HepG2 (cell line): ENCODE data around the gene C4orf54. TPM values are rescaled to one million over a fixed set of nuclear protein-coding genes. Genes with fewer than 3 reads are reported as not detected.

Source experiments
- ATAC-seq: fragments of 200-7000 bp; cut with Tn5 transposase; 3 replicates; pipeline ENCODE4 v1.9.1; 2020; ENCODE audit warnings: mild to moderate bottlenecking, moderate library complexity
- BruUV-seq: library from RNA; stranded (reverse); fragments of 400-500 nt; replicated peaks from 2 replicates; lab custom pipeline; 2021; lab: Mats Ljungman, UMichigan
- CTCF ChIA-PET: fragments of 300-600 bp; formaldehyde crosslinking; extraction: SDS; loops from one replicate; lab custom pipeline; 2021; ENCODE audit warnings: low total read pairs, inconsistent platforms, low intra/inter-chr PET ratio; lab: Yijun Ruan, JAX
- POLR2A ChIA-PET: fragments of 350-600 bp; sonication (Branson Sonifier 250); formaldehyde crosslinking; loops from one replicate; lab custom pipeline; 2020; ENCODE audit warnings: antibody characterized with exemption, inconsistent platforms; lab: Yijun Ruan, JAX
- DNase-seq: peaks from one replicate; pipeline ENCODE4 v3.0.0-alpha.2; 2015; ENCODE audit warnings: low spot score
- FAIRE-seq: peaks from 3 replicates; lab custom pipeline; 2011; peaks lifted over from hg19 to GRCh38; lab: Jason Lieb, UNC
- H2AFZ ChIP-seq: one replicate; pipeline ENCODE4 v1.6.1; 2011; ENCODE audit warnings: low read length, inconsistent platforms
- H3K27ac ChIP-seq: fragments of 300-600 bp; 3 replicates; pipeline ENCODE4 v1.8.0; 2011; ENCODE audit warnings: mixed run types, mild to moderate bottlenecking, mixed read lengths, low read length, inconsistent platforms; ENCODE audit not compliant: insufficient read depth; ENCODE audit errors: extremely low read length
- H3K27me3 ChIP-seq, 2 experiments: fragments of 200-600 bp in 1 of 2; 2 replicates in 1 of 2; 3 replicates in 1 of 2; pipeline versions ENCODE4 v1.6.0 to v1.8.0; 2011; ENCODE audit warnings: low read length in 2 of 2, mild to moderate bottlenecking in 2 of 2, moderate library complexity in 2 of 2, inconsistent platforms in 1 of 2; ENCODE audit not compliant: insufficient read depth in 2 of 2, control insufficient read depth in 1 of 2
- H3K36me3 ChIP-seq, 2 experiments: fragments of 200-600 bp in 1 of 2; replicated peaks in 1 of 2; 2 replicates in 1 of 2; 3 replicates in 1 of 2; pipeline versions ENCODE4 v1.5.1 to v1.8.0; 2011; ENCODE audit warnings: low read length in 2 of 2, inconsistent platforms in 1 of 2; ENCODE audit not compliant: insufficient read depth in 2 of 2, control insufficient read depth in 1 of 2
- H3K4me1 ChIP-seq: 2 replicates; pipeline ENCODE4 v1.5.1; 2012; ENCODE audit warnings: low read length, inconsistent platforms; ENCODE audit not compliant: insufficient read depth
- H3K4me2 ChIP-seq: 2 replicates; pipeline ENCODE4 v1.6.0; 2011; ENCODE audit warnings: low read depth, low read length, inconsistent platforms
- H3K4me3 ChIP-seq, 3 experiments: fragments of 200-600 bp in 1 of 3; sonication (generic), shearing (Covaris generic) in 1 of 3; replicated peaks in 1 of 3; 2 replicates each; pipeline ENCODE4 v1.5.1; 2011 to 2016; ENCODE audit warnings: low read length in 3 of 3, inconsistent platforms in 2 of 3, low read depth in 2 of 3, mild to moderate bottlenecking in 2 of 3, control low read depth in 1 of 3, mixed read lengths in 1 of 3; ENCODE audit not compliant: insufficient read depth in 1 of 3
- H3K79me2 ChIP-seq: one replicate; pipeline ENCODE4 v1.6.1; 2011; ENCODE audit warnings: low read length, inconsistent platforms; ENCODE audit not compliant: insufficient read depth
- H3K9ac ChIP-seq: 2 replicates; pipeline ENCODE4 v1.6.0; 2011; ENCODE audit warnings: mild to moderate bottlenecking, low read depth, low read length, inconsistent platforms; ENCODE audit not compliant: insufficient read depth
- H3K9me3 ChIP-seq: 2 replicates; pipeline ENCODE4 v1.5.1; 2012; ENCODE audit warnings: mild to moderate bottlenecking, low read length
- H4K20me1 ChIP-seq: 2 replicates; pipeline ENCODE4 v1.6.0; 2011; ENCODE audit warnings: inconsistent platforms, mild to moderate bottlenecking, low read length, moderate library complexity; ENCODE audit not compliant: insufficient read depth
- ATF7-NPFF ChIP-seq: sonication (generic); formaldehyde crosslinking; IDR thresholded peaks from 2 replicates; pipeline ENCODE4 v1.8.1; 2023; ENCODE audit warnings: mild to moderate bottlenecking, low read depth, missing genetic modification reagents, moderate library complexity
- CEBPB ChIP-seq: IDR thresholded peaks from 2 replicates; pipeline ENCODE4 v1.6.1; 2011; ENCODE audit warnings: low read depth, low read length, improper control_type of control experiment, borderline replicate concordance
- GATAD2A ChIP-seq: IDR thresholded peaks from 2 replicates; pipeline ENCODE4 v1.6.1; 2016
- REL ChIP-seq: sonication (generic); formaldehyde crosslinking; conservative IDR thresholded peaks from 2 replicates; pipeline ENCODE4 v1.8.0; 2022; ENCODE audit warnings: mild to moderate bottlenecking, missing genetic modification reagents, moderate library complexity
- RFX1 ChIP-seq: fragments of 450-650 bp; IDR thresholded peaks from 2 replicates; pipeline ENCODE4 v1.6.1; 2017
- RFXANK ChIP-seq: IDR thresholded peaks from 2 replicates; pipeline ENCODE4 v1.6.1; 2016
- TOPORS ChIP-seq: sonication (generic); formaldehyde crosslinking; IDR thresholded peaks from 2 replicates; pipeline ENCODE4 v1.8.0; 2023; ENCODE audit warnings: mild to moderate bottlenecking, missing genetic modification reagents
- ZBTB1 ChIP-seq: sonication (generic); formaldehyde crosslinking; IDR thresholded peaks from 2 replicates; pipeline ENCODE4 v1.4.0; 2020; ENCODE audit warnings: missing genetic modification reagents, borderline replicate concordance
- ZNF260 ChIP-seq: sonication (generic); formaldehyde crosslinking; IDR thresholded peaks from 2 replicates; pipeline ENCODE4 v1.4.0; 2020; ENCODE audit warnings: missing genetic modification reagents, low read depth, mild to moderate bottlenecking, borderline replicate concordance
- ZNF577 ChIP-seq: sonication (generic); formaldehyde crosslinking; IDR thresholded peaks from 2 replicates; pipeline ENCODE4 v1.4.0; 2020; ENCODE audit warnings: mild to moderate bottlenecking, low read depth, missing genetic modification reagents, borderline replicate concordance
- WGBS: methylation state at CpG from one replicate; pipeline ENCODE4 v1.1.6; 2017; ENCODE audit warnings: low lambda C conversion rate; 5-methylcytosine and 5-hydroxymethylcytosine counted together
- in situ Hi-C: cut with HindIII; loops from 2 replicates; pipeline ENCODE4 v1.10.0; 2017; ENCODE audit warnings: low pct_unique_long_range_greater_than_20kb; ENCODE audit not compliant: extremely low pct_ligation_motif_present
- intact Hi-C: fragments of 100-400 bp; cut with micrococcal nuclease; formaldehyde crosslinking; loops from one replicate; pipeline ENCODE4 v1.10.0; 2022; ENCODE audit not compliant: unreplicated experiment
- polyA plus RNA-seq, 8 experiments: library from polyadenylated mRNA; depleted of rRNA in 3 of 8; stranded (reverse) in 7 of 8; unstranded in 1 of 8; fragments of >200 nt; fragmentation: Illumina TruSeq in 4 of 8; extraction: Trizol in 4 of 8; gene quantifications; 2 replicates each; pipeline versions ENCODE4 v1.2.1 to v1.2.3, GENCODE V29; 2011 to 2016; ENCODE audit warnings: low read depth in 4 of 8, missing spikeins in 1 of 8, mixed read lengths in 1 of 8; ENCODE audit not compliant: insufficient read depth in 1 of 8
- total RNA-seq, 5 experiments: library from RNA; depleted of rRNA; stranded (reverse); fragments of >200 nt; fragmentation: Illumina TruSeq; extraction: Trizol; gene quantifications; 2 replicates each; pipeline ENCODE4 v1.2.3, GENCODE V29; 2016; ENCODE audit warnings: low read depth in 1 of 5
- TF ChIP-seq, protein P1 (sequence below): sonication (generic); formaldehyde crosslinking; IDR thresholded peaks from 2 replicates; pipeline ENCODE4 v1.8.1; 2023; ENCODE audit warnings: mild to moderate bottlenecking, missing genetic modification reagents
- TF ChIP-seq, protein P2 (sequence below): sonication (generic); formaldehyde crosslinking; IDR thresholded peaks from 2 replicates; pipeline ENCODE4 v1.4.0; 2020; ENCODE audit warnings: missing genetic modification reagents, borderline replicate concordance
- TF ChIP-seq, protein P3 (sequence below): sonication (generic); formaldehyde crosslinking; IDR thresholded peaks from 2 replicates; pipeline ENCODE4 v1.5.0; 2020; ENCODE audit warnings: missing genetic modification reagents
- TF ChIP-seq, protein P4 (sequence below): sonication (generic); formaldehyde crosslinking; IDR thresholded peaks from 2 replicates; pipeline ENCODE4 v1.5.0; 2020; ENCODE audit warnings: mild to moderate bottlenecking, missing genetic modification reagents
- TF ChIP-seq, protein P5 (sequence below): sonication (generic); formaldehyde crosslinking; IDR thresholded peaks from 2 replicates; pipeline ENCODE4 v1.4.0; 2020; ENCODE audit warnings: missing genetic modification reagents, borderline replicate concordance

Gene C4orf54
- total and polyA plus RNA-seq, 2 of the 13 experiments (the other 11 are each of a cell fraction or from before 2014, with no cell fraction given): not detected

DNA sequence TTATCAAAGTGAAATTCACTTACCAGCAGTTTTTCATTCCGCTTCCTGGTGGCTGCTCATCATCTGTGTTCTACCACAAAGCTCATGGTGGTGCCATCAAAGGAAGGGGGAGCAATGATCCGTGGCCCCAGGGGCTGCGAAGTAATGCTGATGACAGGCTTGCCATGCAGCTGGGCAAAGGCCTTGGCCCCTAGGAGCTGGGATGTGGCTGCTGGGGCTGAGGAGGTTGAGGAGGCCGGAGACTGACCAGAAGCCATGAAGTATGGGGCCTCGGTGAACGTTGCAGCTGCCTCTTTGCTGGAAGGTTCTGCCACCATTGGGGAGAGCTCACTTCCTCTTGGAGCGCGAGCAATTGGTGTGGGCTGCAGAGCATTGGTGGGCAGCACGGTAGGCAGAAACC lies 8.4 kb downstream of the C4orf54 start:
- BruUV-seq: no TSS peak
- Histone ChIP-seq H3K79me2 (no peaks in the 10 kb centered on the region), H3K4me3 (no peak overlapping the region), H3K4me2 (no peak overlapping the region), H4K20me1 (no peaks in the 10 kb centered on the region), H3K9me3 (no peaks in the 10 kb centered on the region), H3K27ac (no peak overlapping the region), H3K27me3 (peaks cover 0 to 37% of the 10 kb centered on the region in 2 experiments; a peak in 3 of 5 replicates), H3K4me1 (no peaks in the 10 kb centered on the region), H2AFZ (no peak overlapping the region), H3K9ac (no peak overlapping the region), H3K36me3 (no peaks in the 10 kb centered on the region)
- POLR2A ChIA-PET: no interaction called here
- DNase-seq (no peak), ATAC-seq (no peak), FAIRE-seq (no peak)
- CTCF ChIA-PET: no interaction called here
- 31% methylated on average over 6 of the region's 9 CpGs for WGBS
- intact Hi-C loops: no loop called here
- in situ Hi-C loops: no loop called here
- no peak for TF ChIP-seq ATF7-NPFF (CRISPR knock-in tag)
- no peak for TF ChIP-seq ZNF260 (CRISPR knock-in tag)
- TF ChIP-seq, protein P1, sequence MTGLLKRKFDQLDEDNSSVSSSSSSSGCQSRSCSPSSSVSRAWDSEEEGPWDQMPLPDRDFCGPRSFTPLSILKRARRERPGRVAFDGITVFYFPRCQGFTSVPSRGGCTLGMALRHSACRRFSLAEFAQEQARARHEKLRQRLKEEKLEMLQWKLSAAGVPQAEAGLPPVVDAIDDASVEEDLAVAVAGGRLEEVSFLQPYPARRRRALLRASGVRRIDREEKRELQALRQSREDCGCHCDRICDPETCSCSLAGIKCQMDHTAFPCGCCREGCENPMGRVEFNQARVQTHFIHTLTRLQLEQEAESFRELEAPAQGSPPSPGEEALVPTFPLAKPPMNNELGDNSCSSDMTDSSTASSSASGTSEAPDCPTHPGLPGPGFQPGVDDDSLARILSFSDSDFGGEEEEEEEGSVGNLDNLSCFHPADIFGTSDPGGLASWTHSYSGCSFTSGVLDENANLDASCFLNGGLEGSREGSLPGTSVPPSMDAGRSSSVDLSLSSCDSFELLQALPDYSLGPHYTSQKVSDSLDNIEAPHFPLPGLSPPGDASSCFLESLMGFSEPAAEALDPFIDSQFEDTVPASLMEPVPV (CRISPR knock-in tag): no peak
- TF ChIP-seq, protein P2, sequence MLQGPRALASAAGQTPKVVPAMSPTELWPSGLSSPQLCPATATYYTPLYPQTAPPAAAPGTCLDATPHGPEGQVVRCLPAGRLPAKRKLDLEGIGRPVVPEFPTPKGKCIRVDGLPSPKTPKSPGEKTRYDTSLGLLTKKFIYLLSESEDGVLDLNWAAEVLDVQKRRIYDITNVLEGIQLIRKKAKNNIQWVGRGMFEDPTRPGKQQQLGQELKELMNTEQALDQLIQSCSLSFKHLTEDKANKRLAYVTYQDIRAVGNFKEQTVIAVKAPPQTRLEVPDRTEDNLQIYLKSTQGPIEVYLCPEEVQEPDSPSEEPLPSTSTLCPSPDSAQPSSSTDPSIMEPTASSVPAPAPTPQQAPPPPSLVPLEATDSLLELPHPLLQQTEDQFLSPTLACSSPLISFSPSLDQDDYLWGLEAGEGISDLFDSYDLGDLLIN: no peak
- TF ChIP-seq, protein P3, sequence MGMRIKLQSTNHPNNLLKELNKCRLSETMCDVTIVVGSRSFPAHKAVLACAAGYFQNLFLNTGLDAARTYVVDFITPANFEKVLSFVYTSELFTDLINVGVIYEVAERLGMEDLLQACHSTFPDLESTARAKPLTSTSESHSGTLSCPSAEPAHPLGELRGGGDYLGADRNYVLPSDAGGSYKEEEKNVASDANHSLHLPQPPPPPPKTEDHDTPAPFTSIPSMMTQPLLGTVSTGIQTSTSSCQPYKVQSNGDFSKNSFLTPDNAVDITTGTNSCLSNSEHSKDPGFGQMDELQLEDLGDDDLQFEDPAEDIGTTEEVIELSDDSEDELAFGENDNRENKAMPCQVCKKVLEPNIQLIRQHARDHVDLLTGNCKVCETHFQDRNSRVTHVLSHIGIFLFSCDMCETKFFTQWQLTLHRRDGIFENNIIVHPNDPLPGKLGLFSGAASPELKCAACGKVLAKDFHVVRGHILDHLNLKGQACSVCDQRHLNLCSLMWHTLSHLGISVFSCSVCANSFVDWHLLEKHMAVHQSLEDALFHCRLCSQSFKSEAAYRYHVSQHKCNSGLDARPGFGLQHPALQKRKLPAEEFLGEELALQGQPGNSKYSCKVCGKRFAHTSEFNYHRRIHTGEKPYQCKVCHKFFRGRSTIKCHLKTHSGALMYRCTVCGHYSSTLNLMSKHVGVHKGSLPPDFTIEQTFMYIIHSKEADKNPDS: no peak
- TF ChIP-seq RFXANK (CRISPR knock-in tag): no peak
- no peak for TF ChIP-seq ZNF577
- no peak for TF ChIP-seq ZBTB1 (CRISPR knock-in tag)
- no peak for TF ChIP-seq CEBPB
- TF ChIP-seq, protein P4, sequence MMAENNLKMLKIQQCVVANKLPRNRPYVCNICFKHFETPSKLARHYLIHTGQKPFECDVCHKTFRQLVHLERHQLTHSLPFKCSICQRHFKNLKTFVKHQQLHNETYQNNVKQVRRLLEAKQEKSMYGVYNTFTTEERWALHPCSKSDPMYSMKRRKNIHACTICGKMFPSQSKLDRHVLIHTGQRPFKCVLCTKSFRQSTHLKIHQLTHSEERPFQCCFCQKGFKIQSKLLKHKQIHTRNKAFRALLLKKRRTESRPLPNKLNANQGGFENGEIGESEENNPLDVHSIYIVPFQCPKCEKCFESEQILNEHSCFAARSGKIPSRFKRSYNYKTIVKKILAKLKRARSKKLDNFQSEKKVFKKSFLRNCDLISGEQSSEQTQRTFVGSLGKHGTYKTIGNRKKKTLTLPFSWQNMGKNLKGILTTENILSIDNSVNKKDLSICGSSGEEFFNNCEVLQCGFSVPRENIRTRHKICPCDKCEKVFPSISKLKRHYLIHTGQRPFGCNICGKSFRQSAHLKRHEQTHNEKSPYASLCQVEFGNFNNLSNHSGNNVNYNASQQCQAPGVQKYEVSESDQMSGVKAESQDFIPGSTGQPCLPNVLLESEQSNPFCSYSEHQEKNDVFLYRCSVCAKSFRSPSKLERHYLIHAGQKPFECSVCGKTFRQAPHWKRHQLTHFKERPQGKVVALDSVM (CRISPR knock-in tag): no peak
- TF ChIP-seq TOPORS (CRISPR knock-in tag): no peak
- TF ChIP-seq, protein P5, sequence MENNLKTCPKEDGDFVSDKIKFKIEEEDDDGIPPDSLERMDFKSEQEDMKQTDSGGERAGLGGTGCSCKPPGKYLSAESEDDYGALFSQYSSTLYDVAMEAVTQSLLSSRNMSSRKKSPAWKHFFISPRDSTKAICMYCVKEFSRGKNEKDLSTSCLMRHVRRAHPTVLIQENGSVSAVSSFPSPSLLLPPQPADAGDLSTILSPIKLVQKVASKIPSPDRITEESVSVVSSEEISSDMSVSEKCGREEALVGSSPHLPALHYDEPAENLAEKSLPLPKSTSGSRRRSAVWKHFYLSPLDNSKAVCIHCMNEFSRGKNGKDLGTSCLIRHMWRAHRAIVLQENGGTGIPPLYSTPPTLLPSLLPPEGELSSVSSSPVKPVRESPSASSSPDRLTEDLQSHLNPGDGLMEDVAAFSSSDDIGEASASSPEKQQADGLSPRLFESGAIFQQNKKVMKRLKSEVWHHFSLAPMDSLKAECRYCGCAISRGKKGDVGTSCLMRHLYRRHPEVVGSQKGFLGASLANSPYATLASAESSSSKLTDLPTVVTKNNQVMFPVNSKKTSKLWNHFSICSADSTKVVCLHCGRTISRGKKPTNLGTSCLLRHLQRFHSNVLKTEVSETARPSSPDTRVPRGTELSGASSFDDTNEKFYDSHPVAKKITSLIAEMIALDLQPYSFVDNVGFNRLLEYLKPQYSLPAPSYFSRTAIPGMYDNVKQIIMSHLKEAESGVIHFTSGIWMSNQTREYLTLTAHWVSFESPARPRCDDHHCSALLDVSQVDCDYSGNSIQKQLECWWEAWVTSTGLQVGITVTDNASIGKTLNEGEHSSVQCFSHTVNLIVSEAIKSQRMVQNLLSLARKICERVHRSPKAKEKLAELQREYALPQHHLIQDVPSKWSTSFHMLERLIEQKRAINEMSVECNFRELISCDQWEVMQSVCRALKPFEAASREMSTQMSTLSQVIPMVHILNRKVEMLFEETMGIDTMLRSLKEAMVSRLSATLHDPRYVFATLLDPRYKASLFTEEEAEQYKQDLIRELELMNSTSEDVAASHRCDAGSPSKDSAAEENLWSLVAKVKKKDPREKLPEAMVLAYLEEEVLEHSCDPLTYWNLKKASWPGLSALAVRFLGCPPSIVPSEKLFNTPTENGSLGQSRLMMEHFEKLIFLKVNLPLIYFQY (CRISPR knock-in tag): no peak
- TF ChIP-seq RFX1: no peak
- TF ChIP-seq REL (CRISPR knock-in tag): no peak
- no peak for TF ChIP-seq GATAD2A (CRISPR knock-in tag)
